ENCODE data around the gene SPATA13. TPM values are rescaled to one million over a fixed set of nuclear protein-coding genes. Genes with fewer than 3 reads are reported as not detected.
"Not testable (repeated sequence)": the region's sequence is repeated elsewhere in the genome, so short reads cannot be mapped to it uniquely, and the experiment has no call there.

The SPATA13 gene
- total RNA-seq, 1 experiment from 2014 or later, result 21.4 TPM

DNA sequence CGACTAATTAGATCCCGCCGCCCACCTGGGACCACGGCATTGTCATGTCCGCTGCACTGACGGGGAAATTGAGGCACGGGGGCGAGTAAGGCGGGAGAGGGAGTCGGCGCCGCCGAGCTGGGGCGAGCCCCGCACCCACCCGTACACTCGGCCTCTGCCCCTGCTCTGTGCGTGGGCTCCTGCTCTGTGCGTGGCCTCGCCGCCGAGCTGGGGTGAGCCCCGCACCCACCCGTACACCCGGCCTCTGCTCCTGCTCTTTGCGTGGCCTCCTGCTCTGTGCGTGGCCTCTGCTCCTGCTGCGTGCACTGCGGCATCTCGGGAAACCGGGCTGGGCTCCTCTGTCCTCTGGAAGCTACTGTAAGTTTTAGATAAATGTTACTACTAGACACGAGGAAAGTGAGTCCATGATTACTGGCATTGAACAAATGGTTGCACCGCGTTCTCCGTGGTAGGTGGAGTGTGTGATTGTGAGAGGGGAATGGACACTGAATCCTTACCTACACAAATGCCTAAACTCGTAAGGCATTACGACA lies 148.0 kb downstream of the SPATA13 start:
- POLR2A ChIA-PET, result no interaction called here
- RAD21 ChIA-PET (ENCODE audit: low non-redundant PET in 1 of 2, low total read pairs in 2 of 2, uncharacterized antibody in 2 of 2, unreplicated experiment in 2 of 2), result no interaction called here
- H4K20me1 ChIP-seq (ENCODE audit: insufficient read depth), result no peaks in the 10 kb centered on the region
- no peak for TF ChIP-seq FOSL1 (IDR thresholded peaks at IDR 0.05; ENCODE audit: low read depth)
- TF ChIP-seq SRF (IDR thresholded peaks at IDR 0.05; ENCODE audit: low read depth), result no peak
- no peak for TF ChIP-seq EGR1 (IDR thresholded peaks at IDR 0.05; ENCODE audit: low read depth)
- no peak for TF ChIP-seq ELF1 (IDR thresholded peaks at IDR 0.05; ENCODE audit: borderline replicate concordance, low read depth)
- TF ChIP-seq EZH2 (IDR thresholded peaks at IDR 0.05), result no peak
- no peak for TF ChIP-seq ZNF274 (IDR thresholded peaks at IDR 0.05; ENCODE audit: low read depth, low read length)
- TF ChIP-seq TCF7L2 (IDR thresholded peaks at IDR 0.05; ENCODE audit: borderline replicate concordance, extremely low read depth, insufficient read depth, insufficient read length), result no peak
- TF ChIP-seq ZFX (IDR thresholded peaks at IDR 0.05), result no peak
- no peak for TF ChIP-seq RAD21 (IDR thresholded peaks at IDR 0.05; ENCODE audit: low read depth)
- TF ChIP-seq, protein P1, sequence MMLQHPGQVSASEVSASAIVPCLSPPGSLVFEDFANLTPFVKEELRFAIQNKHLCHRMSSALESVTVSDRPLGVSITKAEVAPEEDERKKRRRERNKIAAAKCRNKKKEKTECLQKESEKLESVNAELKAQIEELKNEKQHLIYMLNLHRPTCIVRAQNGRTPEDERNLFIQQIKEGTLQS (IDR thresholded peaks at IDR 0.05), result no peak
- TF ChIP-seq, protein P2, sequence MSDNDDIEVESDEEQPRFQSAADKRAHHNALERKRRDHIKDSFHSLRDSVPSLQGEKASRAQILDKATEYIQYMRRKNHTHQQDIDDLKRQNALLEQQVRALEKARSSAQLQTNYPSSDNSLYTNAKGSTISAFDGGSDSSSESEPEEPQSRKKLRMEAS (IDR thresholded peaks at IDR 0.05), result no peak
- no peak for TF ChIP-seq SP1 (IDR thresholded peaks at IDR 0.05; ENCODE audit: low read depth)
- TF ChIP-seq, protein P3, sequence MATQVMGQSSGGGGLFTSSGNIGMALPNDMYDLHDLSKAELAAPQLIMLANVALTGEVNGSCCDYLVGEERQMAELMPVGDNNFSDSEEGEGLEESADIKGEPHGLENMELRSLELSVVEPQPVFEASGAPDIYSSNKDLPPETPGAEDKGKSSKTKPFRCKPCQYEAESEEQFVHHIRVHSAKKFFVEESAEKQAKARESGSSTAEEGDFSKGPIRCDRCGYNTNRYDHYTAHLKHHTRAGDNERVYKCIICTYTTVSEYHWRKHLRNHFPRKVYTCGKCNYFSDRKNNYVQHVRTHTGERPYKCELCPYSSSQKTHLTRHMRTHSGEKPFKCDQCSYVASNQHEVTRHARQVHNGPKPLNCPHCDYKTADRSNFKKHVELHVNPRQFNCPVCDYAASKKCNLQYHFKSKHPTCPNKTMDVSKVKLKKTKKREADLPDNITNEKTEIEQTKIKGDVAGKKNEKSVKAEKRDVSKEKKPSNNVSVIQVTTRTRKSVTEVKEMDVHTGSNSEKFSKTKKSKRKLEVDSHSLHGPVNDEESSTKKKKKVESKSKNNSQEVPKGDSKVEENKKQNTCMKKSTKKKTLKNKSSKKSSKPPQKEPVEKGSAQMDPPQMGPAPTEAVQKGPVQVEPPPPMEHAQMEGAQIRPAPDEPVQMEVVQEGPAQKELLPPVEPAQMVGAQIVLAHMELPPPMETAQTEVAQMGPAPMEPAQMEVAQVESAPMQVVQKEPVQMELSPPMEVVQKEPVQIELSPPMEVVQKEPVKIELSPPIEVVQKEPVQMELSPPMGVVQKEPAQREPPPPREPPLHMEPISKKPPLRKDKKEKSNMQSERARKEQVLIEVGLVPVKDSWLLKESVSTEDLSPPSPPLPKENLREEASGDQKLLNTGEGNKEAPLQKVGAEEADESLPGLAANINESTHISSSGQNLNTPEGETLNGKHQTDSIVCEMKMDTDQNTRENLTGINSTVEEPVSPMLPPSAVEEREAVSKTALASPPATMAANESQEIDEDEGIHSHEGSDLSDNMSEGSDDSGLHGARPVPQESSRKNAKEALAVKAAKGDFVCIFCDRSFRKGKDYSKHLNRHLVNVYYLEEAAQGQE (IDR thresholded peaks at IDR 0.05; ENCODE audit: low read depth), result no peak
- TF ChIP-seq SIN3A (IDR thresholded peaks at IDR 0.05; ENCODE audit: low read depth), result no peak
- TF ChIP-seq, protein P4, sequence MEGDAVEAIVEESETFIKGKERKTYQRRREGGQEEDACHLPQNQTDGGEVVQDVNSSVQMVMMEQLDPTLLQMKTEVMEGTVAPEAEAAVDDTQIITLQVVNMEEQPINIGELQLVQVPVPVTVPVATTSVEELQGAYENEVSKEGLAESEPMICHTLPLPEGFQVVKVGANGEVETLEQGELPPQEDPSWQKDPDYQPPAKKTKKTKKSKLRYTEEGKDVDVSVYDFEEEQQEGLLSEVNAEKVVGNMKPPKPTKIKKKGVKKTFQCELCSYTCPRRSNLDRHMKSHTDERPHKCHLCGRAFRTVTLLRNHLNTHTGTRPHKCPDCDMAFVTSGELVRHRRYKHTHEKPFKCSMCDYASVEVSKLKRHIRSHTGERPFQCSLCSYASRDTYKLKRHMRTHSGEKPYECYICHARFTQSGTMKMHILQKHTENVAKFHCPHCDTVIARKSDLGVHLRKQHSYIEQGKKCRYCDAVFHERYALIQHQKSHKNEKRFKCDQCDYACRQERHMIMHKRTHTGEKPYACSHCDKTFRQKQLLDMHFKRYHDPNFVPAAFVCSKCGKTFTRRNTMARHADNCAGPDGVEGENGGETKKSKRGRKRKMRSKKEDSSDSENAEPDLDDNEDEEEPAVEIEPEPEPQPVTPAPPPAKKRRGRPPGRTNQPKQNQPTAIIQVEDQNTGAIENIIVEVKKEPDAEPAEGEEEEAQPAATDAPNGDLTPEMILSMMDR (IDR thresholded peaks at IDR 0.05 in 2 of 3, conservative IDR thresholded peaks at IDR 0.05 in 1 of 3; ENCODE audit: borderline replicate concordance in 1 of 3, insufficient read depth in 1 of 3, low read depth in 2 of 3, low read length in 2 of 3), result no peak
- TF ChIP-seq CBX3 (IDR thresholded peaks at IDR 0.05; ENCODE audit: low read depth), result no peak
- TF ChIP-seq JUND (IDR thresholded peaks at IDR 0.05), result no peak
- TF ChIP-seq POLR2AphosphoS5 (IDR thresholded peaks at IDR 0.05; ENCODE audit: low read depth, low read length), result no peak
- no peak for TF ChIP-seq CEBPB (IDR thresholded peaks at IDR 0.05; ENCODE audit: low read depth)
- H3K27me3 ChIP-seq (ENCODE audit: insufficient read depth, low read length), result no peaks in the 10 kb centered on the region
- intact Hi-C loops (cut with micrococcal nuclease), result no loop called here
- DNase-seq (ENCODE audit: low read depth, low spot score), result no peak
- no peaks in the 10 kb centered on the region for H3K4me1 ChIP-seq (ENCODE audit: control insufficient read depth in 1 of 2, insufficient read depth in 2 of 2, low read length in 2 of 2)
- H2AFZ ChIP-seq (ENCODE audit: low read depth, low read length, poor library complexity, severe bottlenecking), result no peak overlapping the region
- no peak overlapping the region for H3K27ac ChIP-seq (ENCODE audit: low read depth, low read length)
- no peak overlapping the region for H3K4me2 ChIP-seq (ENCODE audit: low read length)
- no peaks in the 10 kb centered on the region; a peak in 1 of 4 replicates for H3K36me3 ChIP-seq (ENCODE audit: control insufficient read depth in 1 of 2, insufficient read depth in 2 of 2, low read length in 2 of 2)
- no peaks in the 10 kb centered on the region for H3K79me2 ChIP-seq (ENCODE audit: insufficient read depth, low read length)
- no TSS peak for BruUV-seq (replicated peaks)
- CTCF ChIA-PET, result no interaction called here
- no peak for ATAC-seq
- H3K9me2 ChIP-seq (ENCODE audit: insufficient read depth), result no peaks in the 10 kb centered on the region
- no peak overlapping the region for H3K9ac ChIP-seq (ENCODE audit: low read length)
- no peak overlapping the region for H3K4me3 ChIP-seq (replicated peaks in 1 of 2; ENCODE audit: low read depth in 1 of 2, low read length in 2 of 2)
- no peaks in the 10 kb centered on the region for H3K9me3 ChIP-seq (ENCODE audit: control insufficient read depth in 1 of 2, insufficient read depth in 1 of 2, low read depth in 1 of 2, low read length in 2 of 2)

DNA sequence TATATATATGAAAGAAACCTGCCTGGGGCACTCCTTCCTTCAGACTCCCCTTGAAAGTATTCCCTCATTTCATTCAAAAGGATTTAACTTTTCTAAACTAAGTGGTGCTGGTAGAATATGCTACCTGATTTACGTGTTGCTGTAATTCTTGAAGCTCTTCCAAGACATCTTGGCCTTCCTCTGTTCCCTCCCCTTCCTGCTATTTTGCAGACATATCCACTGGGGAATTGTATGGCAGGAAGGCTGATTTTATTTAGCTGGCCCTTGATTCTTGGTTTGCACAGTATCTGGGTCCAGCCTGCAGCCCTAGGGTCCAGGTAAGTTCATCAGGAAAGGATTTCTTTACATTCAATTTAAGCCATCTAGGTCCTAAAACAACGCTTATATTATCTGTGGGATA lies 148.8 kb downstream of the SPATA13 start, which contains the start of gene C1QTNF9:
C1QTNF9 (plus strand) TSS at position 281 of the 400 bp plus-strand sequence. CDS start 6,424 bp downstream, outside the sequence.
- H3K79me2 ChIP-seq (ENCODE audit: insufficient read depth, low read length); H3K4me3 ChIP-seq (replicated peaks in 1 of 2; ENCODE audit: low read depth in 1 of 2, low read length in 2 of 2); H3K9me3 ChIP-seq (ENCODE audit: control insufficient read depth in 1 of 2, insufficient read depth in 1 of 2, low read depth in 1 of 2, low read length in 2 of 2); ATAC-seq; BruUV-seq (replicated peaks); CTCF ChIA-PET; H3K36me3 ChIP-seq (ENCODE audit: control insufficient read depth in 1 of 2, insufficient read depth in 2 of 2, low read length in 2 of 2); intact Hi-C loops (cut with micrococcal nuclease); H3K4me1 ChIP-seq (ENCODE audit: control insufficient read depth in 1 of 2, insufficient read depth in 2 of 2, low read length in 2 of 2); H2AFZ ChIP-seq (ENCODE audit: low read depth, low read length, poor library complexity, severe bottlenecking); H4K20me1 ChIP-seq (ENCODE audit: insufficient read depth); RAD21 ChIA-PET (ENCODE audit: low non-redundant PET in 1 of 2, low total read pairs in 2 of 2, uncharacterized antibody in 2 of 2, unreplicated experiment in 2 of 2); H3K4me2 ChIP-seq (ENCODE audit: low read length); DNase-seq (ENCODE audit: low read depth, low spot score); H3K9ac ChIP-seq (ENCODE audit: low read length); H3K27ac ChIP-seq (ENCODE audit: low read depth, low read length); POLR2A ChIA-PET; H3K9me2 ChIP-seq (ENCODE audit: insufficient read depth); H3K27me3 ChIP-seq (ENCODE audit: insufficient read depth, low read length): not testable (repeated sequence)

All from HCT116 (cell line).